ENCODE results near the gene SLC6A13.

The SLC6A13 gene

DNA sequence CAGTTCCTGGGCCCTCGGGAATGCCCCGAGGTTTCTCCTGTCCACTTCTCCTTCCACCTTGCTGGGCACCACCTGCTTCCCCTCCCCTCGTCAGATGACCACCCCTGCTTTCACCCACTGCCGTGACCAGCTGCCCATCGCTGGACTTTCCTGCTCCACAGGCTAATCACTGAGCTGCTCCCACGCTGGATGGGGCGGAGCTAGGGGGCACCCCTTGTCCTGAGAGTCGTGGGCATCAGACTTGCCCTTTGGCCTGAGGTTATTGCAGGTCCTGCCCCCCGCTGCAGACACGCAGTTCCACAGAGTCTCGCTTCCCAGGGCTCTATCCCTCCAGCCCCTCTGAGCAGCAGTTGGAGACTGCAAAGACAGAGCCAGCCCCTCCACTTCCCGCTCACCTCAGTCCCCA lies 49.1 kb downstream of the SLC6A13 start:
- no peak for DNase-seq

DNA sequence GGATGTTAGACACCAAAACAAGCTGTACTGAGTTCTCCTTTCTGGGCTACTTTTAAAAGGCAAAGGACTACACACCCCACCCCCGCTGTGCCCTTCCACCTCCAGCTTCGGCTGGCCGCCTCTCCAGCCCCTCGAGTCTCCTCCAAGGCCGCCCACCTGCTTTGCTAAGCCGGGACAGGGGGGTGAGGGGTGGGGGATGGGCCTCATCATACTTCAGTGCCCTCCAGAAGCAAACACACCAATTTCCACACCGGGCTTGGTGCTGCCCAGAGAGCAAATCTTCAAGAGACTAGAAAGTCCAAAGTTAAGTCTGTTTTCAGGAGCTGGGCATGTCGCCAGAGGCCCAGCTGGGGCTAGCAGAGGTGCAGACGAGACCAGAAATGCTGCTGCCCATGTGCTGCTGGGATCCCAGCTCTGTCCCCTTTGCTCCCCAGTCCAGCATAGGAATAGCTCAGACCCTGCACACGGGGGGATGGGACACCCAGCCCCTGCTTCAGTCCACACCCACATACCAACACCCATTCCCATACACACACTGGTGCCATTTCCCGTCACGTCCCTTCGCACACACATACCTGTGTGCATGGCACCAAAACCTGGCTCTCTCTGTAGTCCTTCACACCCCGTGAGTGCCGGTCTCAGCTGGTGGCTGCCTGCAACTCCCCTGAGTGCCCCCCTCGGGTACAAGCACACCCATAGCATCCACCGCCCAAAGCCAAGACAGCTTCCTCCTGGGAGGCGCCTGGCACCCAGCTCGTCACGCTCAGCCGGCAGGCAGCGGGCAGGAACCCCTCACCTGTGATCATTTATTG lies 49.7 kb downstream of the SLC6A13 start:
- DNase-seq = no peak

DNA sequence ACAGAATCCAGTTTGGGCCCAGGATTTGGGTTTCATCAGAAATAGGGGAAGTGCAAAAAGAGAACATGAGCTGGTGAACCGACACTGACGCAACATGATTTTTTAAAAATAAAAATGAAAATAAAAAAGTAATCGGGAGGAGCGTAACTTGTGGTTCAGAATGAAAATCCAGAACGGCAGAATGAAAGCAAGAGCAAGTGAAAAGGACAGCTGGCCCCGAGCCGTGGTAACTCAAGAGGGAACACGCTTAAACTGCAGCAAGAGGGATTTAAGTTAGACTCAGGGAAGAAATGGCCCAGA lies 50.3 kb downstream of the SLC6A13 start:
- no peak for DNase-seq

DNA sequence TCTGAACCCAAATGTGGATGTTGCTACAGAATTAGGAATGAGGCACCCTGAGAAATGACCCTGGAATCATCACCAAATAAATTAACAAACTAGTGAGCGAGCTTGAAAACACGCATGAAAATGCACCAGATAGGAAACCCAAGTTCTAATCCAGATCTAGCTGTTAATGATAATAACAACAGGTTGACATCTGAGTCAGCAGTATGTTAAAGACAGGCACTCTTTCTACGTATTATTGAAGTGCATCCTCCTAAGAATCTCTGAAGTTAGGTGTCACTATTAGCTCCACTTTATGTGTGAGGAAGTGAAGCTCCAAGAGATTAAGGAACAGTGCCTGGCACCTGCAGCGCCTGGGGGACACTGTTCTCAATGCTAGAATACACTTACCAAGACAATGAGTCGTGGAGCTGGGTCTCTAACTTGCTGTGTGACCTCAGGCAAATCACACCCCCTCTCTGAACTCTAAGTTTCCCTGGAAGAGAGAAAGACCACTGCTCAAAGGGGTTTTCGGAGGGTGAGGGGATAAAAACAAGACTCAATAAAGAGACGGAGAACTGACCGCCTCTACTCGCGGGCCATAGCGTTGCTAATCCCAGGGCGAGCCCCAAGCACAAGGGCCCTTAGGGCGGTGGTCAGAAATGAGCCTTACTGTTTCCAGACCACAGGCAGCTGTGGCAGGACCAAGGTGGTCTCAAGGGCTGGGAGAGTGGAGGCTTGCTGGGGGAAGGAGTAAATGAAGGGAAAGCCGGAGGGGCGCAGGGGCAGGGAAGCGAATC lies 50.8 kb downstream of the SLC6A13 start:
- DNase-seq = no peak

DNA sequence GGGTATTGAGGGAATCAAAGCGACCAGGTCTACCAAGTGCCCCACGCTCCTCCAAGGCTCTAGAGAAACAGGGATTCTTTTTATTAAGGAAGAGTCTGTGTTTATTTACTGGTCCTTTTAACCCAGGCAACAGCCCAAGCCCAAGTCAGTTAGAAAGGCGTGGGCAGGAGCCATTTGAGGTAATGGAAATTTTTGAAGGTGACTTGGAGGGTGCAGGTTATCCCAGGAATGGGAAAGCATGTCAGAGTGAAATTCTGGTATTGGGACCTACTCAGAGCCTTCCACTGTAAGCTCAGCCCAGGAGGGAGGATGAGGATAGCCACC lies 51.5 kb downstream of the SLC6A13 start:
- DNase-seq = no peak

DNA sequence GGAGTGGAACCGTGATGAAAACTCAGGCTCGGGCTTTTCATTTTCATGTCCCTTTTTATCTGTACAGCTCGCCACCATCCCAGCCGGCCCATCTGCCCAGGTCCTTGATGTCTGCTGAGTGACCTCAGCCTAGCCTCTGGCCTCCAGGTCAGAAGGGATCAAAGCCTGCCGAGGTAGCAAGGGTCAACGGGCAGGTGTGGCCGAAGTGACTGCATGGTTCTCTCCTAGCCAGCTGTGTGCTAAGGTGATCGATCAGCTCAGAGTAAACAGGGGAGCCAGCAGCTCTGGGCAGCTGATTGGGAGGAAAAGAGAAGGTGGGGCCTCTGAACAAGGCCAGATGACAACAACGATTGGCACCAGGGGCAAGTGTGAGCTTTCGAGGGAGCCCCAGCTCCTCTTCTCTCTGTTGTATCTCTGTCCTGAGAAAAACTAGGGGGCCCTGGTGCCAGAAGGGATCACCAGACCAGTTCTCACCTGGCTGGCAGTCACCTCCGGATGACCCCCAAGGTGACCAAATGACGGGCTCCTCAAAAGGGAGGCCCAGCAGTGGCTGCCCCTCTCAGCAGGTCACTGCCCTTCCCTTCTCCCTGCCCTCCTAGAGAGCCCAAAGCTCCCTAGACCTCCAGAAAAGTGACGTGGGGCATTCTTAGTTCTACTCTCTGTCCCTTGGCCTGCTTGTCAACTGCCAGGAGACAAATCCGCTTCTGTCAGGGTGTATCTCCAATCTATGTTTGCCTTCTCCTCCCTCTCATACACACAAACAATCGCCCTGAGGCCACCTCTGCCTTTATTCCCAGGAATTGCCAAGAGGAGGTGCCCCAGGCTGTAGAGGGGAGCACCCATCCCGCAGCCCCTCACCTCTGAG lies 52.1 kb downstream of the SLC6A13 start:
- DNase-seq = no peak

DNA sequence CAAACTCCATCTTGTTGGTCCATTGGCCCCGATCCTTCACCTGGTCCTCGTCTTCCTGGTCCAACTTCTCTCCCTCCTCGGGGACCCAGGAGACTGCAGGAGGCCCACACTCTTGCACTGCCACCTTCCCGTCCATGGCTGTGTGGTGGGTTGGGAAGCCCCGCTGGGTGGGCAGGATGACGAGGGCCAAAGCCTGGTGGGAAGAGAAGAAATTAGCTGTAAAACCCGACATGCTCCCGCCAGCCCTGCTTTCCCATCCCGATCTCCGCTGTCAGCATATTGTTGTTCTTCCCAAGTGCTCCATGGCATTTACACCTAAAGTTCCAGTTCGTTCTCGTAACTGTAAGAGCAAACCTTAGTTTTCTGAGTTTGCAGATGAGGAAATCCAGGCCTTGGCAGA lies 52.8 kb downstream of the SLC6A13 start:
- DNase-seq = no peak

DNA sequence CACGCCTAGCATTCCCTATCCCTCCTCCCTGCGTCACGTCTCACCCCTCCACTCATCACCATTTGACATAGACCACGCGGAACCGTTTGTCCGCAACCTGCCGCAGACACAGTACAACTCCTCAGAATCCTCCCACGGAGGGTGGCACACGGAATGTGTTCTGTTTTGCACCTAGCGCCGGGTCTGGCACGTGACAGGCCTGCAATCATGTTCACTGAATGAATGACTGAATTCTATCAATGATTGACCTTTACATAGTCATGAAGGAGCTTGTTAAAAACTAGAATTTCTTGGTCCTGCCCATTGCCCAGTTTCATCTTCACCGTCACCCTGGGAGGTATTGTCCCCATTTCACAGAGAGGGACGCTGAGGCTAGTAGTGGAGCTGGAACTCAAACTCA lies 53.4 kb downstream of the SLC6A13 start:
- DNase-seq = no peak

DNA sequence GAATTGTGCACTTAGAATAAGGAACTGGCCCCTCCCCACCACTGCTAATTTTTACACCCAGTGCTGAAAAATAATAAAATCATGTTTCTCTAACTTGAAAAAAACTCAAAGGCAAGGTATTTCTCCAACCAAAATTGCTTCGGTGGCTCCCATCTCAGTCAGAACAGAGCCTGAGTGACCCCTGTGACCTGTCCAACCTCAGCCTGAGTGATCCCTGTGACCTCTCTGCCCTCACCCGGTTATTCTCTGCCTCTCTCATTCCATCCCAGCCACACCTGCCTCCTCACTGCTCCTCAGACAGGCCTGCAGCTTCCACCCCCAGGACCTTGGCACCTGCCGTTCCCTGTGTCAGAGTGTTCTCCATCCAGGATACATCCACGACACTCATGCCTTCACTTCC lies 53.8 kb downstream of the SLC6A13 start:
- no peak for DNase-seq

DNA sequence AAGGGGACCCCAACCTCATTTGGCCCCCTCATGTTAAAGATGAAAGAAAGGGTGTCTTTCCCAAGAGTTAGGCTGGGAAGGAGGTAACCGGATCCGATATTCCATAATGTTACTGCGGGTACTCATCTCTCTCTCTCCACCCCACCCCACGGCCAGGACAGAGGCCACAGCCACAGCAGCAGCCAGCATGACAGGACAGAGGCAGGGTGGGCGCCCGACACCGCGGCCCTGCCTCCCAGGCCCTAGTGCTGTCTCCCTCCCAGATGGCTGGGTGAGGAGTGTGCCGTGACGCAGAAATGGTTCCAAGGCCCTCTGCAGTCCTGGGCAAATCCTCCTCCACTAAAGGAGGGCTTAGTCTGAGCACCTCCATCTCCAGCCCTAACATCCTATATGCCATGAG lies 54.8 kb downstream of the SLC6A13 start:
- DNase-seq = no peak

DNA sequence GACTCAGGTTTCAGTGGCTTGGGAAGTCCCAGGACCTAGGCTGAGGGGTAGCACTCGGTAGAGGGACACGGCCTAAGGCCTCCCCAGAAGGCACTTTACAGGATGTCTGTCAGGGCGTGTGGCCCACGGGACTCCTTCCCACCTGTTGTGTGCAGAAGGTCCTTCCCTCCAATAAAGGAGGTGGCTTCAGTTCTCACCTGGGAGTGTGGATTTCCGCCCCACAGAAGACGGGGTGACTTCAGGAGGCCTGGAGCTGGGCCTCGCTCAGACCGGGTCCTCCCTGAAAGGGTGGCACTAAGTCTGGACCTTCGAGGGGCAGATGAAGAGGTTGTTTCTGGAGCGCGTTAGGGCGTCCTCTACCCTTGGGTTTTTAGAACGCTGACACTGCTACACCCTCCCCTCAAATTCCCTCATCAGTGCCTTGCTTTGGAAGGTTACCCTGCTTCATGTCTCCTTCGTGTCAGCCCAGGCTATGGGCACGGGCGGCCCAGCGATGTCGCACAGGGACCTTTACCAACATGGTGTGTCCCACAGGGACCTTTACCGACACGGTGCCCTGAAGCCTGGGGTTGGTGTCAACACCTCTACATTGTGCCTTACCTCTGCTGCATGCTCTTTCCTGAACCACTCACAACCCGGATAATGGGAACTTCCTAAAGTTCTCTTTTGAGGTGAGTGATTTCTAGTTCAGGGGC lies 55.7 kb downstream of the SLC6A13 start:
- DNase-seq = no peak

DNA sequence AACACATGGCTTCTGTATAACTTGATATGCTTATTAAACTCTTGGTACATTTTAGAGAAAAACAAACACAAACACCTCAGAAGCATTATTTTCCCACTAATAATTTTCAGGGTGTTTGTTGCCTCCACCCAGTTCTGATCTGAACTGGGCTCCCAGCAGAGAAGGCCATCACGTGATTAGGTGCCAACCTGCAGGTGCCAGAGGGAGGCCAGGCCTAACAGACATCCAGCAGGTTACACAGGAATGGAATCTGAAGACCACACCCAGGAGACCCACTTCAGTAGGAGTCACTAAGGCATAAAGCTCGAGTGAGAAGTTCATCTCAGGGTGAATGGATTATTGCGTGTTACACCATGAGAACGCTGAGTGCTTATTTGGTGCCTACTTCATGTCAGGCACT lies 57.6 kb downstream of the SLC6A13 start:
- no peak for DNase-seq

DNA sequence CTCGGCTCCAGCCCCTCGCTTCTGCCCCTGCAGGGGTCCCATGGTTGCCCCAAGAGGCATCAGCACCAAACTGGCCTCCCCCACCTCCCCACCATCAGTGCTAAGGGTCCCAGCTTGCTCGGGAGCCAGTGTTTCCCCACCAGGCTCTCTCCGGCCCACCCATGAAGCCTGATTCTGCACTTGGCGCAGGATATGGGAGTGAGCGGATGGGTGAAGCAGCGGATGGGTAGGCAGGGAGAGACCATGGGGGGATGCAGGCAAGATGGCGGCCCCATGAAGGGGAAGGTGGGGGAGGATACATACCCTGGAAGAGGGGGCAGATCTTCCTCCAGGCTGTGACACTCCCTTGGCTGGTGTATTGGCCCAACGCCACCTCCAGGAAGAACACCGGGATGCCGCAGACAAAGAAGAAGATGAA lies 58.4 kb downstream of the SLC6A13 start:
- no peak for DNase-seq

DNA sequence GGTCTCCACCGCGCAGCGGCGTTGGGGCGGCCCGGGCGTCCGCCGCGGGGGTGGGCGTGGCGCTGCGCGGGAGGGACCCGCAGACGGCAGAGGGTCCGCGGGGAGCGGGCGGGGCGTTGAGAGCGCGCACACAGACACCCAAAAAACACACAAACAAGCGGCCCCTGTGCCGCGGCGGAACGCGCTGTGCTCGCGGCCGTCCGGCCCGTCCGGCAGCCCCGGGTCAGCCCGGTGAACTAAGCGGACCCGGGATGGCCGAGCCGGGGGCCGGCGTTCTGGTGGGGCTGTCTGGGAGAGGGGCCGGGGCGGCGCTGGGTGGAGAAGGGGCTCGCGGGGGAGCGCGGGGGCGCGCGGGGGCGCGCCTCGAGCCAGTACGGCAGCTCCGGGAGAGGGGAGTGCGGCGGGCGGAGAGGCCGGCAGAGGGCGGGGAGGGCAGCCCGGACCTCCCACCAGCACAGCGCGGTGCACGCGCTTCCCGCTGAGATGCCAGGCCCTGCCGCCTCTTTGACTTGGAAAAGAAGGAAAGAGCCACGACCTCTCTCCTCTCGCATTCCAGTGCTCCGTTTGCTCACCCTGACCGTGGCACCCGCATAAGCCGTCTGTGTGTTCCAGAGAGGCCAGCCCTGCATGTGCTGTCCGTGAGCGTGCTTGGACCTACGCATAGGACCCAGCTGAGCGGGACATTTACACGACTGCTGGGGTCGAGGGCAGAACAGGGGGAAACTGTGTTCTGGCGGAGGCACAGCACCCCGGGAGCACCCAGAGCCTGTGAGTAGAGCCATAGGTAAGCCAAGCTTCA lies 59.0 kb downstream of the SLC6A13 start:
- DNase-seq = peak in 1 of 2 experiments; percentile 50

DNA sequence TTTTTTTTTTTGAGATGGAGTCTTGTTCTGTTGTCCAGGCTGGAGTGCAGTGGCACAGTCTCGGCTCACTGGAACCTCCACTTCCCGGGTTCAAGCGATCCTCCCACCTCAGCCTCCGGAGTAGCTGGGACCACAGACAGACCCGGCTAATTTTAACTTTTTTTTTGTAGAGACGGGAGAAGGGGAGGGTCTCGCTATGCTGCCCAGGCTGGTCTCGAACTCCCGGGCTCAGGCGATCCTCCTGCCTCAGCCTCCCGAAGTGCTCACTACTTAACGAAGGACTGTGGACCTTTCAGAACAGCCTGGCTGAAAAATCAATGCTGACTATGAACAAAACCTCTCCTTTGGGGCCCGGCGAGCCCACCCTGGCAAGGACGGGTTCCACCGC lies 59.6 kb downstream of the SLC6A13 start:
- no peak for DNase-seq

DNA sequence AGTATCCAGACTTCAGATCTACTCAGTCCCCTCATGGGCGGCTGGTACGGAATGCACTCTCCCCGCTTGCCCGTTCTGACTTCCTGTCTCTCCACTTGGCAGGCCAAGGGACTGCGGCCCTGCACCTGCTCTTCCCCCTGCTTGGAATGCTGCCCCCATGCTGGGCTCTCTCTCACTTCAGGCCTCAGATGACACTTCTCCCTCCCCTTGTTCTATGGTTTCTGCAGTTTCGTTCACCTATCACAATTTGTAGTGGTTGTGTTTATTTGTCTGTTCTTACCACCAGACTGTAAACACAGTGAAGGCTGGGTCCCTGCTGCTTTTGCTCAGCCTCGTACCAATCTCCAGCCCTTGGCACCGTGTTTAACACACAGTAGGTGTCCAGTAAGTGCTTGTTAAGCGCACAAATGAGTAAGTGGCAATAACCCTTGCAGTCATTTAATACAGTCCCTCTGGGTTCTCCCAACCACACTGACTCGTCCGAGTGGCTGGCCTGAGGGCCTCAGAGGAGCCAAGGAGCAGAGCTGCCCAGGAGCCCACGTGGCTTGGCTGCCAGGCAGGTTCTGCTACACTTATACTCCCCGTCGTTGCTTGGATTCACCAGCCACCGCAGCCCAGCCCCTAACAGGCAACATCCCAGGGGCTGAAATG lies 60.4 kb downstream of the SLC6A13 start:
- DNase-seq = no peak

DNA sequence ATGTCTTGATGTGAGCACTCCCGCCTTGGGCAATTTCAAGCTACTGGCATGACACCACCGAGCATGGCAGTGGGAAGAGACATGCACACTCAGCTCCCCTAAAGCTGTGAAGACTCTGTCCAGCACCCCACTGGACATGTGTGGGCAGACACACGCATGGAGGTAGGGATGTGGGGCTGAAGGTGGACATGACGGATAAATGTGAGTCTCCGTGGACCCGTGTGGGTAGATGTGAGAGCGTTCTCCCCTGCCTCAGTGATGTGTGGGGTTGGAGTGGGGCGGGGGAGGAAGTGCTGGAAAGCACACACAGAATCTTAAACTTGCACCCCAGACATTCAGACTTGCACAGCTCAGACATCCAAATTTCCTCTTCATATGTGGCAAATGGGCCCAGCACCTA lies 61.3 kb downstream of the SLC6A13 start:
- DNase-seq = no peak

DNA sequence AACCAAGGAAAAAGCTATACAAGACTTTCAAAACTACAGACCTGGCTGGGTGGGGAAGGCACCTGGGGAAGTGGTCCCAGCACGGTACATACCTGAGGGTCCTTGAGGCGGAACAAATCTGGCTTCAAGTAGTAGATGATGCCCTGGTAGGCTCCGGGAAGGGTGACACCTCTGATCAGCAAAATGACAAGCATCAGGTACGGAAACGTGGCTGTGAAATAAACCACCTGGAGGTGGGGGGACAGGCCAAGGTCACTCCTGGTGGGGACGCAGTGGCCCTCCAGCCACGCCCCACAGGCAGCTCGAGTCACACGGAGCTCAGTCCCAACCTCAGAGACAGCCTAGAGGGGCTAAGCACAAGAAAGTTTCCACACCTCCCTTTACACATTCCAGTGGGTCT lies 63.9 kb downstream of the SLC6A13 start:
- no peak for DNase-seq

DNA sequence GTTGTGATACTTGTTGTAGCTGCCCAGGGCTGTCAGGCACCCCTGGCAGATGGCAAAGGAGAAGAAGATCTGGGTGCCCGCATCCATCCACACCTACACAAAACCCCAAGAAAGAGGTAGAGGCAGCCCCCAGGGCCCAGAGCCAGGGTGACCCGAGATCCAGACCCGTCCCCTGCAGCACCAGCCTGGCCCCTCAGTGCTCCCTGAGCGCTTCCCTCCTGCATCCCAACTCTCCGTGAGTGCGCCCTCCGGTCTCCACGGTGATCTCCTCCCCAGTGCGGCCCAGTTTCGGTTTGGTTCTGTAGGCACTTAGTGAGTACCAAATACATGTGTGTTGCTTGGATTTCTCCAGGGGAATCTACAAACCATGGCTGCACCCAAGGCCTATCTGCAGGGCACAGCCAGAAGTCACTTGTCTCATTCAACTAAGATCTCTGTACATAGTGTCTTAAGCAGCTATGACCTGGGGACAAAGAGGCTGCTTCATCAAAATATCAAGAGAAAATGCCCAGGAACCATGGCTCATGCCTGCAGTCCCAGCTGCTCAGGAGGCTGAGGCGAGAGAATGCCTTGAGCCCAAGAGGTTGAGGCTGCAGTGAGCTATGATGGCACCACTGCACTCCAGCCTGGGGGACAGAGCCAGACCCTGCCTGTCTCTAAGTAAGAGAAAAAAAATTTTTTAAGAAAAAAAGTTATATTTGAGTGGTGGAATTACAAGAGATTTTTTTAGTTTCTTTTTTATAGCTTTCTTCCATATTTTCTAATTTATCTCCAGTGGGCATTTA lies 64.5 kb downstream of the SLC6A13 start:
- no peak for DNase-seq

DNA sequence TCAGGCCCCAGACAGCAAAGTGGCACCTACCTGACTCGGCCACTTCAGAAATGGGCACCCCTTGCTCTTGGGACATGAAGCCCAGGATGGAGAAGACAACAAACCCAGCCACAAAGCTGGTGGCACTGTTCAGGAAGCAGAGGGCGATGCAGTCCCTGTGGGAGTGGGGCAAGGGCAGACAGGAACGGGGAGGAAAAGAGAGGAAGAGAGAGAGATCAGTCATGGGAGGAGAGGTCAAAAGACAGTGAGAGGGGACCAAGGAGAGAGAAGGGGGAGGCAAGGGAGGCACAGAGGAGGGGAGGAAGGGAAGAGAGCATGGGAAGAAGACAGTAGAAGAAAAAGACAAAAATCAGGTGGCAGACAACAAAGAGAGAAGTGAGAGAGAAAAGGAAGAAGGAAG lies 65.3 kb downstream of the SLC6A13 start:
- DNase-seq = no peak

DNA sequence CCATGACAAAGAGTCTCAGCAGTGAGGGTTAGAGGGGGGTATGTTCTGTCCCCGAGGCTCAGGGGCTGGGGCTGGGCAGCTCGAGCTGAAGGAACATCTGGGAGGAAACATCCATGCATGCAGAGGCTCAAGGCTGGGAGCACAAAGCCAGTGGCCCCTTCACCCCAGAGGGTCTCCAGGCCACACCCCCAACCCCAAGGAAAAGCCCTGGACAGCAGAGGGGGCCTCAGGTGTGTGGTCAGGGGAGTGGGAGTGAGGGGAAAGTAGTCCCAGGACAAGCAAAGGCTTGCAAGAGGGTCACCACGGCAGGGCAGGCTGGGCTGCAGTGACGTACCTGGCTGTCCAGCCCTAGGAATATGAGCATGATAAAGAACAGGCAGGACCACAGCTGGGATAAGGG lies 66.2 kb downstream of the SLC6A13 start:
- DNase-seq = no peak
